SH-SY5Y (cell line): ENCODE data around the gene PPP2R5B.

Experiments used
- GATA2 ChIP-seq: IDR thresholded peaks from 2 replicates; pipeline ENCODE4 v1.6.1; 2011; ENCODE audit warnings: mild to moderate bottlenecking, low read depth, low read length
- GATA3 ChIP-seq: IDR thresholded peaks from 2 replicates; pipeline ENCODE4 v1.6.1; 2011; ENCODE audit warnings: low read depth, mild to moderate bottlenecking, low read length, moderate library complexity

PPP2R5B gene

GRCh38 chr11:64924910-64925284 is 408 bp downstream of the PPP2R5B start:
- TF ChIP-seq GATA3 (no peak), GATA2 (no peak)

GRCh38 chr11:64925536-64926436 is 1.3 kb downstream of the PPP2R5B start:
- no peak for TF ChIP-seq GATA3
- TF ChIP-seq GATA2: no peak

- TF ChIP-seq GATA2: no peak
Measured at GRCh38 chr11:64926689-64927088, 2.2 kb downstream of the PPP2R5B start.

GRCh38 chr11:64928957-64929356 is 4.5 kb downstream of the PPP2R5B start:
- TF ChIP-seq GATA2 (no peak), GATA3 (no peak)

GRCh38 chr11:64929625-64930024 is 5.1 kb downstream of the PPP2R5B start:
- TF ChIP-seq GATA2 (no peak), GATA3 (no peak)

GRCh38 chr11:64930340-64930739 is 5.9 kb downstream of the PPP2R5B start:
- TF ChIP-seq GATA2: no peak
- no peak for TF ChIP-seq GATA3

GRCh38 chr11:64931290-64931689 is 6.8 kb downstream of the PPP2R5B start:
- TF ChIP-seq GATA2: no peak
- TF ChIP-seq GATA3: no peak

- TF ChIP-seq GATA2 (no peak), GATA3 (no peak)
Measured at GRCh38 chr11:64932324-64932723, 7.8 kb downstream of the PPP2R5B start.

- TF ChIP-seq GATA2 (no peak), GATA3 (no peak)
Measured at GRCh38 chr11:64933213-64933934, 8.9 kb downstream of the PPP2R5B start.

- TF ChIP-seq GATA2 (no peak), GATA3 (no peak)
Measured at GRCh38 chr11:64933935-64934681, 9.6 kb downstream of the PPP2R5B start.

- TF ChIP-seq GATA2 (no peak), GATA3 (no peak)
Measured at GRCh38 chr11:64934682-64935358, 10.3 kb downstream of the PPP2R5B start.

GRCh38 chr11:64935359-64936081 is 11.0 kb downstream of the PPP2R5B start, which contains the start of gene GPHA2:
TSS of gene GPHA2 (minus strand) at chr11:64935893. CDS start at chr11:64935460, 433 bp downstream.
- TF ChIP-seq GATA3 (no peak), GATA2 (no peak)

- TF ChIP-seq GATA2 (no peak), GATA3 (no peak)
Measured at GRCh38 chr11:64936539-64936938, 12.1 kb downstream of the PPP2R5B start.
